HuH-7.5 (cell line): ENCODE measurements around the gene POLR2J.
"Not testable (repeated sequence)": the region's sequence is repeated elsewhere in the genome, so short reads cannot be mapped to it uniquely, and the experiment has no call there.

Experiments used
- DNase-seq: peaks from one replicate; pipeline ENCODE4 v3.0.0; 2011; ENCODE audit warnings: low spot score

Gene POLR2J

GRCh38 chr7:102466097-102466496, 12.6 kb downstream of the POLR2J start:
- no peak for DNase-seq

- peak; percentile 99 for DNase-seq
These were observed 14.0 kb downstream of the POLR2J start, which contains the start of the genes ALKBH4 and LRWD1 for GRCh38 chr7:102464577-102465280. Gene ALKBH4 (minus strand): TSS chr7:102464863. CDS start chr7:102464836, 27 bp downstream. Gene LRWD1 (plus strand): TSS chr7:102464984. CDS start chr7:102465081, 97 bp downstream.

GRCh38 chr7:102463841-102464576, 14.7 kb downstream of the POLR2J start:
- no peak for DNase-seq

DNA sequence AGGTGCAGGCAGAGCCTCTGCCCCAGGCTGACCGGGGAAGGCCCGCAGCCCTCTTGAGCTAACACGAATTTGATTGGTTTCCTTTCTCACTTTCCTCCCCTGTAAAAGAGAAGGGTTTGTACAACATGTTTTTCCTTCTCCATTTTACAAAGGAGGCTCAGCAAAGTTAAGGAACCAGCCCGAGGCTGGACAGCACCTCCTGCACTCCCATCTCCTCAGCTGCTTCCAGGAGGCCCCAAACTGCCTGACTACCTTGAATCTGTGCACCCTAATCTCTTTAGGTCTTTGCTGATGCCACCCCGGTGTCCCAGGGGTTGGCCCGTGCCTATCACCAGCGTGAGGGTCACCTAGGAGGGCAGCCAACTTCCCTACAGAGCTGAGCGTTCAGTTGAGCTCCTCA, 18.3 kb downstream of the POLR2J start:
- no peak for DNase-seq

- DNase-seq = no peak
These were observed 19.4 kb downstream of the POLR2J start for GRCh38 chr7:102459221-102459844.

GRCh38 chr7:102457352-102457924, 21.3 kb downstream of the POLR2J start:
- DNase-seq = no peak

GRCh38 chr7:102456327-102456726, 22.4 kb downstream of the POLR2J start:
- DNase-seq = no peak

DNA sequence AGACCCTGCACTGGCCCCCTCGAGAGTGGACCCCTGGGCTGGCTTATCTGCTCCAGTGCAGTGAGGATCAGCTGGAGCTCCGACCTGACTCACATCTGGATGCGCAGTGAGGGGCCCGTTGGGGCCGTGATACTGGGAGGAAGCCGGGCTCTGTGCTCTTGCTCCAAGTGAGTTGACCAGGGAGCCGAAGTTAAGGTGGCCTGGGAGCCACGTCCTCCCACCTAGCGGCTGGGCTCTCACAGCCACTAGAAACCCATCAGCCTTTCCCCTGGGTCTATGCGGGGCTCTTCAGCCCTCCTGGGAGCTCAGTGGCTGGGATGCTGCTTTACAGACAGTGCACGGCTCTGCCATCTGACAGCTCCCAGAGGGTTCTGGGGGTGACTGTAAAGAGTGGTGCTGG, 23.1 kb downstream of the POLR2J start:
- no peak for DNase-seq

GRCh38 chr7:102454932-102455331, 23.8 kb downstream of the POLR2J start:
- not testable (repeated sequence) for DNase-seq

DNA sequence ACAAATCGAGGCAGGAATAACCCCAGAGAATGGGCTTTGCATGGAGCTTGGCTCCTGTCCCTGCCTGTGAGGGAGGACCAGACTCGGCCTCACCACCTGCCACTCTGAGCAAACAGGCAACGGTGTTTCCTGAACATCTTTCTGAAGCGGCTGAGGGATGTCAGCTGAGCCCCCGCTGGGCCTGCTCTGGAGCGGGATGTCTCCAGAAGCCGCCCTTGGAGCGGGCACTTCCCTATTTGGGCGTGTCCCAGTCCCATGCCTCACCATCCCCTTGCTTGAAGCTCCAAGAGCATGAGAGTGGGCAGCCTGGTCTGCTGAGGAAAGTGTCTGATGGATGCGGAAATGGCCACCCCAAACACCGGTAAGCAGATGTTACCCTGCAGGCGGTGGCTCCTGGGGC, 24.3 kb downstream of the POLR2J start:
- no peak for DNase-seq

DNA sequence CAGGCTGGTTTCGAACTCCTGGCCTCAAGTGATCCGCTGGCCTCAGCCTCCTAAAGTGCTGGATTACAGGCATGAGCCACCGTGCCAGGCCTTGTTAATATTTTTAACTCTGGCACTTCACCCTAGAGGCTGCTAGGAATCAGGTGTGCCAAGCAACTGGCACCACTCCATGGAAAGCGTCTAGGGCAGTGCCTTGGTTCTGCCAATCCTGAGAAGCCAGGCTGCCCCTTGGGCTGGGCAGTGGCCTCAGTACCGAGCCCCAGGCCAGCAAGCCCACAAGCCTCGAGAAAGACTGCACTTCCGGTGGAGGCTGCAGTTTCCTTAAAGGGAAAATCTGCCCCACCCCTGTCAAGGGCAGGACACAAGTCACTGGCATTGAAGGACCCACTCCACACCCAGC, 25.4 kb downstream of the POLR2J start:
- no peak for DNase-seq

DNA sequence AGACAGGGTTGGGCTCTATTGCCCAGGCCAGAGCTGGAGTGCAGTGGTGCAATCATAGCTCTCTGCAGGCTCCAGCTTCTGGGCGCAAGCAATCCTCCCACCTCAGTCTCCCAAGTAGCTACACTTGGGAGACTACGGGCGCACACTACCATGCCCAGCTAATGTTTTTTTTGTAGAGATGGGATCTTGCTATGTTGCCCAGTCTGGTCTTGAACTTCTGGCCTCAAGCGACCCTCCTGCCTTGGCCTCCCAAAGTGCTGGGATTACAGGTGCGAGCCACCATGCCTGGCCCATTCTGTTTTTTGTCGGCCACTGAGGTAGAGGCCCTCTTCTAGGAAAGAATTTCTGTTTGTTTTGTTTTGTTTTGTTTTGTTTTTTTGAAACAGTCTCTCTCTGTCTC, 26.3 kb downstream of the POLR2J start:
- no peak for DNase-seq

GRCh38 chr7:102451371-102452054, 27.2 kb downstream of the POLR2J start:
- no peak for DNase-seq

DNA sequence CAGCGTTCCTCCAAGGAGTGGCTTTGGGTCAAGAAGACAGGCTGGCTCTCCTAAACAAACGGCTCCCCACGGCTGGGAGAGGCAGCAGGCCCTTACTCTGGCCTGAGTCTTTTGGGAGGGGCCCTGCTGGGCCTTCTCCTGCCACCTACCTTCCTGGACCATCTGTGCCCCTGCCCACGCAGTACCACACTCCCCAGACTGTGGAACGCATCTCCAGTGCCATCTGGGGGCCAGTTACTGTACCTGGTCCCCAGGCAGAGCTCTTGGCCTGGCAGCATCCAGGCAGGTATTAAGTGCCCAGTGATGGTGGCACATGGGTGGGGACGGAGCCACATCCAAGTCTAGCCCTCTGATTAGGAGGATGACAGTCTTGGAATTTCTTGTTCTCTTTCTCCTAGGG, 28.5 kb downstream of the POLR2J start:
- DNase-seq = no peak

DNA sequence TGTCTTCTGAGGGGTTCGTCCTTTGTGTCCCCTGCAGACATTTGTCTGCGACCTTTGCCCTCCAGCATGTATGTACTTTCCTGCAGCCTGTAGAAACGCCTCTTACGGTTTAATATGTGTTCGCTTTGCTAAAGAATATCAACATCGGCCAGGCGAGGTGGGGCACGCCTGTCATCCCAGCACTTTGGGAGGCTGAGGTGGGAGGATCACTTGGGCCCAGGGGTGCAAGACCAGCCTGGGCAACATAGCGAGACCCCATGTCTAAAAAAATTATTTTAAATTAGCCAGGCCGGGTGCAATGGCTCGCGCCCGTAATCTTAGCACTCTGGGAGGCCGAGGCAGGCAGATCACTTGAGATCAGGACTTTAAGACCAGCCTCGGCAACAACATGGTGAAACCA, 29.6 kb downstream of the POLR2J start:
- DNase-seq = no peak

DNA sequence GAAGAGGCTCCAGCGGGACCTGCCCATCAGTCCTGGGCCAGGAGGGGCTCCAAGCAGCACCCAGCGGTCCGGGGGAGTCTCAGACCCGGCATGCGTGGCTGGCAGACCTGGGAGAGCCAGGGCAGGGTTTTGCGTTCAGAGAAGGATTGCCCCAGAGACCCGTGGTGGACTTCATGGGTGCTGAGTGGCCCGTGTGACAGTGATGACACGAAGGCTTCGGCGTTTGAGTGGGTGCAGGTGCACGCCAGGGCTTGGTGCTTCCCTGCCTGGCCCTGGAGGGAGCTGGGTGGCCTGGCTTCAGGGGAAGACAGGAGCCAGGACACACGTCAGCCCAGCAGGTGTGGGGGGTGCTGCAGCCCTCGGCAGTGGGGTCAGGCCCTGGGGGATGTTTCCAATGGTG, 31.4 kb downstream of the POLR2J start:
- DNase-seq = no peak

DNA sequence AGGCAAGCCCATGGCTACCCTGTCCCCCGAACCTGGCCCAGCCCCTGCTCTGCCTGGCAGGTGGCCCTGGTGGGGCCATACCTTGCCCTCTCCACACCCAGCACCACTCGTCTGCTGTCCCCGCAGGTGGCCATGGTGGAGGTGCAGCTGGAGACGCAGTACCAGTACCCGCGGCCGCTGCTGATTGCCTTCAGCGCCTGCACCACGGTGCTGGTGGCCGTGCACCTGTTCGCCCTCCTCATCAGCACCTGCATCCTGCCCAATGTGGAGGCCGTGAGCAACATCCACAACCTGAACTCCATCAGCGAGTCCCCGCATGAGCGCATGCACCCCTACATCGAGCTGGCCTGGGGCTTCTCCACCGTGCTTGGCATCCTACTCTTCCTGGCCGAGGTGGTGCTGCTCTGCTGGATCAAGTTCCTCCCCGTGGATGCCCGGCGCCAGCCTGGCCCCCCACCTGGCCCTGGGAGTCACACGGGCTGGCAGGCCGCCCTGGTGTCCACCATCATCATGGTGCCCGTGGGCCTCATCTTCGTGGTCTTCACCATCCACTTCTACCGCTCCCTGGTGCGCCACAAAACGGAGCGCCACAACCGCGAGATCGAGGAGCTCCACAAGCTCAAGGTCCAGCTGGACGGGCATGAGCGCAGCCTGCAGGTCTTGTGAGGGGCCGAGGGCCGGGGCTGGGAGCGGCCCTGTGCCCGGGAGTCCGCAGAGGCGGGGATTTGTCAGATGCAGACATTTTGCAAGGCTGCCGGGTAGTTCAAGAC, 32.1 kb downstream of the POLR2J start:
- no peak for DNase-seq

GRCh38 chr7:102445674-102446071, 33.0 kb downstream of the POLR2J start:
- DNase-seq = no peak

GRCh38 chr7:102444961-102445673, 33.6 kb downstream of the POLR2J start:
- DNase-seq = no peak

- DNase-seq = peak; percentile 53
These were observed 38.5 kb downstream of the POLR2J start for GRCh38 chr7:102439963-102440795.
